ENCODE measurements around the gene KRTAP10-12. TPM values are rescaled to one million over a fixed set of nuclear protein-coding genes. Genes with fewer than 3 reads are reported as not detected.

The KRTAP10-12 gene
- total RNA-seq, 1 experiment from 2014 or later = not detected

GRCh38 chr21:44656868-44657267, 40.1 kb upstream of the KRTAP10-12 start:
- CTCF ChIA-PET = no interaction called here
- POLR2A ChIA-PET (ENCODE audit: low non-redundant PET) = no interaction called here
- TF ChIP-seq EZH2 (IDR thresholded peaks at IDR 0.05; ENCODE audit: borderline replicate concordance, low read depth, low read length, poor library complexity, severe bottlenecking) (no peak), CTCF (conservative IDR thresholded peaks at IDR 0.05; ENCODE audit: low read depth, low read length) (no peak)
- intact Hi-C loops (cut with micrococcal nuclease; ENCODE audit: unreplicated experiment) = no loop called here
- Histone ChIP-seq H3K4me1 (ENCODE audit: insufficient read depth, low read length, poor library complexity, severe bottlenecking) (no peaks in the 10 kb centered on the region), H3K4me3 (ENCODE audit: low read depth, low read length, poor library complexity, severe bottlenecking) (no peak overlapping the region), H3K27me3 (replicated peaks; ENCODE audit: insufficient read depth, low read depth, low read length, poor library complexity) (no peaks in the 10 kb centered on the region), H3K9me3 (ENCODE audit: low read depth, low read length, poor library complexity, severe bottlenecking) (no peaks in the 10 kb centered on the region), H3K36me3 (ENCODE audit: insufficient read depth, low read length, poor library complexity, severe bottlenecking) (no peaks in the 10 kb centered on the region), H3K27ac (ENCODE audit: low read depth, low read length, poor library complexity, severe bottlenecking) (no peak overlapping the region)
- no peak for DNase-seq (ENCODE audit: low spot score)
- no TSS peak for BruUV-seq (replicated peaks)

GRCh38 chr21:44657635-44658540, 39.1 kb upstream of the KRTAP10-12 start, which contains the start of gene KRTAP12-3:
KRTAP12-3 (plus strand) TSS chr21:44657932; CDS start chr21:44657980, 48 bp downstream.
- TF ChIP-seq EZH2 (IDR thresholded peaks at IDR 0.05; ENCODE audit: borderline replicate concordance, low read depth, low read length, poor library complexity, severe bottlenecking) = no peak
- TF ChIP-seq CTCF (conservative IDR thresholded peaks at IDR 0.05; ENCODE audit: low read depth, low read length) = no peak
- H3K36me3 ChIP-seq (ENCODE audit: insufficient read depth, low read length, poor library complexity, severe bottlenecking) = no peaks in the 10 kb centered on the region
- H3K27ac ChIP-seq (ENCODE audit: low read depth, low read length, poor library complexity, severe bottlenecking) = no peak within 1 kb of the TSS
- POLR2A ChIA-PET (ENCODE audit: low non-redundant PET) = no interaction called here
- H3K4me1 ChIP-seq (ENCODE audit: insufficient read depth, low read length, poor library complexity, severe bottlenecking) = no peaks in the 10 kb centered on the region
- no peak for DNase-seq (ENCODE audit: low spot score)
- CTCF ChIA-PET = no interaction called here
- H3K27me3 ChIP-seq (replicated peaks; ENCODE audit: insufficient read depth, low read depth, low read length, poor library complexity) = no peaks in the 10 kb centered on the region
- H3K9me3 ChIP-seq (ENCODE audit: low read depth, low read length, poor library complexity, severe bottlenecking) = no peaks in the 10 kb centered on the region
- BruUV-seq (replicated peaks) = no TSS peak
- no peak within 1 kb of the TSS for H3K4me3 ChIP-seq (ENCODE audit: low read depth, low read length, poor library complexity, severe bottlenecking)
- intact Hi-C loops (cut with micrococcal nuclease; ENCODE audit: unreplicated experiment) = no loop called here

- BruUV-seq (replicated peaks) = no TSS peak
- Histone ChIP-seq H3K27ac (ENCODE audit: low read depth, low read length, poor library complexity, severe bottlenecking) (no peak overlapping the region), H3K4me1 (ENCODE audit: insufficient read depth, low read length, poor library complexity, severe bottlenecking) (no peaks in the 10 kb centered on the region), H3K9me3 (ENCODE audit: low read depth, low read length, poor library complexity, severe bottlenecking) (no peaks in the 10 kb centered on the region), H3K4me3 (ENCODE audit: low read depth, low read length, poor library complexity, severe bottlenecking) (no peak overlapping the region), H3K36me3 (ENCODE audit: insufficient read depth, low read length, poor library complexity, severe bottlenecking) (no peaks in the 10 kb centered on the region), H3K27me3 (replicated peaks; ENCODE audit: insufficient read depth, low read depth, low read length, poor library complexity) (no peaks in the 10 kb centered on the region)
- DNase-seq (ENCODE audit: low spot score) = no peak
- intact Hi-C loops (cut with micrococcal nuclease; ENCODE audit: unreplicated experiment) = no loop called here
- ChIA-PET CTCF (no interaction called here), POLR2A (ENCODE audit: low non-redundant PET) (no interaction called here)
- TF ChIP-seq CTCF (conservative IDR thresholded peaks at IDR 0.05; ENCODE audit: low read depth, low read length) = no peak
- no peak for TF ChIP-seq EZH2 (IDR thresholded peaks at IDR 0.05; ENCODE audit: borderline replicate concordance, low read depth, low read length, poor library complexity, severe bottlenecking)
These were observed 38.4 kb upstream of the KRTAP10-12 start for GRCh38 chr21:44658541-44658910.
